ENCODE data around the gene ZNF485. TPM values are rescaled to one million over a fixed set of nuclear protein-coding genes. Genes with fewer than 3 reads are reported as not detected.

The ZNF485 gene
- total RNA-seq, 1 experiment from 2014 or later = 10.6 TPM

GRCh38 chr10:43648398-43649184 lies 42.4 kb downstream of the ZNF485 start, which contains the start of gene ZNF32:
Gene ZNF32, minus strand, starts transcription at chr10:43648881. Its CDS starts 2,748 bp downstream, at chr10:43646133.
- TF ChIP-seq, protein P1, sequence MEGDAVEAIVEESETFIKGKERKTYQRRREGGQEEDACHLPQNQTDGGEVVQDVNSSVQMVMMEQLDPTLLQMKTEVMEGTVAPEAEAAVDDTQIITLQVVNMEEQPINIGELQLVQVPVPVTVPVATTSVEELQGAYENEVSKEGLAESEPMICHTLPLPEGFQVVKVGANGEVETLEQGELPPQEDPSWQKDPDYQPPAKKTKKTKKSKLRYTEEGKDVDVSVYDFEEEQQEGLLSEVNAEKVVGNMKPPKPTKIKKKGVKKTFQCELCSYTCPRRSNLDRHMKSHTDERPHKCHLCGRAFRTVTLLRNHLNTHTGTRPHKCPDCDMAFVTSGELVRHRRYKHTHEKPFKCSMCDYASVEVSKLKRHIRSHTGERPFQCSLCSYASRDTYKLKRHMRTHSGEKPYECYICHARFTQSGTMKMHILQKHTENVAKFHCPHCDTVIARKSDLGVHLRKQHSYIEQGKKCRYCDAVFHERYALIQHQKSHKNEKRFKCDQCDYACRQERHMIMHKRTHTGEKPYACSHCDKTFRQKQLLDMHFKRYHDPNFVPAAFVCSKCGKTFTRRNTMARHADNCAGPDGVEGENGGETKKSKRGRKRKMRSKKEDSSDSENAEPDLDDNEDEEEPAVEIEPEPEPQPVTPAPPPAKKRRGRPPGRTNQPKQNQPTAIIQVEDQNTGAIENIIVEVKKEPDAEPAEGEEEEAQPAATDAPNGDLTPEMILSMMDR (IDR thresholded peaks at IDR 0.05) = no peak
- TF ChIP-seq TCF7L2 (IDR thresholded peaks at IDR 0.05; ENCODE audit: low read depth, low read length) (peak; percentile 70), POLR2AphosphoS5 (IDR thresholded peaks at IDR 0.05; ENCODE audit: low read depth, low read length) (no peak), REST (IDR thresholded peaks at IDR 0.05; ENCODE audit: insufficient read depth in 1 of 2, low read depth in 2 of 2, low read length in 1 of 2) (0 out of 4 replicates have a peak, but pooled peaks of 1 of the 2 experiments have one; percentile 46)
- intact Hi-C loops (cut with micrococcal nuclease; ENCODE audit: unreplicated experiment) = no loop called here
- CTCF ChIA-PET = interaction anchor here (0.6 kb wide), 1 partner anchor 502 kb away, joined by 3 read pairs; no protein-coding TSS in a partner anchor
- Histone ChIP-seq H3K4me3 (ENCODE audit: low read depth in 2 of 2, low read length in 2 of 2) (peak within 1 kb of the TSS; percentile 63 to 85), H3K4me1 (ENCODE audit: control insufficient read depth, insufficient read depth, low read length) (0 out of 2 replicates have a peak, but pooled peaks cover 3% of the 10 kb centered on the region), H3K9me3 (ENCODE audit: control insufficient read depth, insufficient read depth, low read depth, low read length) (peaks cover 45% of the 10 kb centered on the region), H3K27me3 (ENCODE audit: control insufficient read depth, insufficient read depth, low read length) (no peaks in the 10 kb centered on the region), H3K27ac (ENCODE audit: low read length) (peak within 1 kb of the TSS; percentile 79), H3K36me3 (ENCODE audit: control insufficient read depth, insufficient read depth, low read length) (no peaks in the 10 kb centered on the region)
- peak; percentile 99 for ATAC-seq
- POLR2A ChIA-PET = interaction anchor here (0.6 kb wide), 2 partner anchors 117 to 581 kb away, joined by 3 read pairs; no protein-coding TSS in a partner anchor
- peak; percentile 20 for DNase-seq (ENCODE audit: low read depth, low spot score)
- in situ Hi-C loops (cut with HindIII; ENCODE audit: low pct_unique_long_range_greater_than_20kb, low sequenced_read_pairs) = no loop called here
- BruUV-seq (replicated peaks) = no TSS peak

DNA sequence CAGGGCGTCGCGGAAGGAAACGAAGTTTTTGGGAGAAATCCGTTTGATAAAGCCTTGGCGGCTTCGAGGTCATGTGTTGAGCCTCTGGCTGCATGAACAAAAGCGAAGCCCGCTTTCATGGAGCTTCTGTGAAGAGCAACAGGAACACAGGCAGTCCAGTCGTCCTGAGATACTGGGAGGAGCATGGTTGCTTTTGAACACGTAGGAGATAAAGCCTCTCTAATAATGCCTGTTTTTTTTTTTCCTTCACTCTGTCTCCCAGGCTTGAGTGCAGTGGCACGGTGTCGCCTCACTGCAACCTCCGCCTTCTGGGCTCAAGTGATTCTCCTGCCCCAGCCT lies 42.9 kb downstream of the ZNF485 start:
- Histone ChIP-seq H3K9me3 (ENCODE audit: control insufficient read depth, insufficient read depth, low read depth, low read length) (peaks cover 39% of the 10 kb centered on the region), H3K36me3 (ENCODE audit: control insufficient read depth, insufficient read depth, low read length) (no peaks in the 10 kb centered on the region), H3K4me1 (ENCODE audit: control insufficient read depth, insufficient read depth, low read length) (0 out of 2 replicates have a peak, but pooled peaks cover 3% of the 10 kb centered on the region), H3K4me3 (ENCODE audit: low read depth in 2 of 2, low read length in 2 of 2) (peak overlapping the region; percentile 63 to 85), H3K27ac (ENCODE audit: low read length) (peak overlapping the region; percentile 79), H3K27me3 (ENCODE audit: control insufficient read depth, insufficient read depth, low read length) (no peaks in the 10 kb centered on the region)
- TF ChIP-seq REST (IDR thresholded peaks at IDR 0.05; ENCODE audit: insufficient read depth in 1 of 2, low read depth in 2 of 2, low read length in 1 of 2) = no peak
- no peak for TF ChIP-seq SIN3A (IDR thresholded peaks at IDR 0.05; ENCODE audit: borderline replicate concordance, insufficient read depth, low read depth, low read length)
- TF ChIP-seq, protein P1 (IDR thresholded peaks at IDR 0.05) = no peak
- TF ChIP-seq TCF7L2 (IDR thresholded peaks at IDR 0.05; ENCODE audit: low read depth, low read length) = no peak
- no peak for TF ChIP-seq POLR2AphosphoS5 (IDR thresholded peaks at IDR 0.05; ENCODE audit: low read depth, low read length)
- CTCF ChIA-PET = no interaction called here
- DNase-seq (ENCODE audit: low read depth, low spot score) = no peak
- no TSS peak for BruUV-seq (replicated peaks)
- peak; percentile 36 for ATAC-seq
- POLR2A ChIA-PET = interaction anchor here (0.6 kb wide), 2 partner anchors 117 to 580 kb away, joined by 3 read pairs; no protein-coding TSS in a partner anchor
- intact Hi-C loops (cut with micrococcal nuclease; ENCODE audit: unreplicated experiment) (no loop called here), in situ Hi-C loops (cut with HindIII; ENCODE audit: low pct_unique_long_range_greater_than_20kb, low sequenced_read_pairs) (no loop called here)

All from Panc1 (cell line).